Neuron (in vitro differentiated cells): ENCODE measurements around the gene FAM3B.

Experiments
- H2AFZ ChIP-seq: one replicate; pipeline ENCODE4 v1.6.1; 2013; ENCODE audit warnings: low read depth, mild to moderate bottlenecking, inconsistent platforms, low read length, moderate library complexity
- H3K27me3 ChIP-seq: one replicate; pipeline ENCODE4 v1.6.1; 2013; ENCODE audit warnings: low read length; ENCODE audit not compliant: insufficient read depth
- H3K36me3 ChIP-seq: one replicate; pipeline ENCODE4 v1.6.1; 2013; ENCODE audit warnings: low read length; ENCODE audit not compliant: insufficient read depth
- H3K4me1 ChIP-seq: one replicate; pipeline ENCODE4 v1.6.1; 2013; ENCODE audit warnings: low read length; ENCODE audit not compliant: insufficient read depth
- H3K4me3 ChIP-seq: 2 replicates; pipeline ENCODE4 v1.5.1; 2013; ENCODE audit warnings: mild to moderate bottlenecking, low read length, moderate library complexity
- H3K9me3 ChIP-seq: one replicate; pipeline ENCODE4 v1.6.1; 2013; ENCODE audit warnings: low read length

The FAM3B gene

DNA sequence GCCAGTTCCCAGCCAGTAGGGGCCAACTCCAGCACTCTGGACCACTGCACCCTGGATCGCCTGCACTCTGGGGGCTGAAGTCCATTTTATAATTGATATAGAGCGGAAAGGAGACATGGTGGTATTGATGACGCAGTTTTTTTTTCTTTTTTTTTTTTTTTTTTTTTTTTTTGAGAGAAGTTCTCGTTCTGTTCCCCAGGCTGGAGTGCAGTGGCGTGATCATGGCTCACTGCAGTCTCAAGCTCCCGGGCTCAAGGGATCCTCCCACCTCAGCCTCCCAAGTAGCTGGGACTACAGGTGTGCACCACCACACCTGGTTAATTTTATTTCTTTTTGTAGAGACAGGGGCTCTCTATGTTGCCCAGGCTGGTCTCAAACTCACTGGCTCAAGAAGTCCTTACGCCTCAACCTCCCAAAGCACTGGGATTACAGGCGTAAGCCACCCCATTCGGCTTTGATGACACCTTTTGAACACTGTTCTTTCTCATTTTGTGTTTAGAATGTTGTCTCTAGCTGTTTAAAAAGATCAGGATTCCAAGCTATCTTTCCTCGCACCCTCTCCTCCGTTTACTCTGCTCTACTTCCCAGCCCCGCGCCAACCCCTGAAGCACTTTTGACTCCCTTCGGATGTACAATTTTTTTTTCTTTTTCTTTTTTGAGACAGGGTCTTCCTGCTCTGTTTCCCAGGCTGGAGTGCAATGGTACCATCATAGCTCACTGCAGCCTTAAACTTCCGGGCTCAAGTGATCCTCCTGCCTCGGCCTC lies 46.2 kb downstream of the FAM3B start:
- H3K27me3 ChIP-seq: peaks cover under 1% of the 10 kb centered on the region
- H3K36me3 ChIP-seq: no peaks in the 10 kb centered on the region
- H3K4me3 ChIP-seq: no peak overlapping the region
- no peak overlapping the region for H2AFZ ChIP-seq
- no peaks in the 10 kb centered on the region for H3K9me3 ChIP-seq
- no peaks in the 10 kb centered on the region for H3K4me1 ChIP-seq

DNA sequence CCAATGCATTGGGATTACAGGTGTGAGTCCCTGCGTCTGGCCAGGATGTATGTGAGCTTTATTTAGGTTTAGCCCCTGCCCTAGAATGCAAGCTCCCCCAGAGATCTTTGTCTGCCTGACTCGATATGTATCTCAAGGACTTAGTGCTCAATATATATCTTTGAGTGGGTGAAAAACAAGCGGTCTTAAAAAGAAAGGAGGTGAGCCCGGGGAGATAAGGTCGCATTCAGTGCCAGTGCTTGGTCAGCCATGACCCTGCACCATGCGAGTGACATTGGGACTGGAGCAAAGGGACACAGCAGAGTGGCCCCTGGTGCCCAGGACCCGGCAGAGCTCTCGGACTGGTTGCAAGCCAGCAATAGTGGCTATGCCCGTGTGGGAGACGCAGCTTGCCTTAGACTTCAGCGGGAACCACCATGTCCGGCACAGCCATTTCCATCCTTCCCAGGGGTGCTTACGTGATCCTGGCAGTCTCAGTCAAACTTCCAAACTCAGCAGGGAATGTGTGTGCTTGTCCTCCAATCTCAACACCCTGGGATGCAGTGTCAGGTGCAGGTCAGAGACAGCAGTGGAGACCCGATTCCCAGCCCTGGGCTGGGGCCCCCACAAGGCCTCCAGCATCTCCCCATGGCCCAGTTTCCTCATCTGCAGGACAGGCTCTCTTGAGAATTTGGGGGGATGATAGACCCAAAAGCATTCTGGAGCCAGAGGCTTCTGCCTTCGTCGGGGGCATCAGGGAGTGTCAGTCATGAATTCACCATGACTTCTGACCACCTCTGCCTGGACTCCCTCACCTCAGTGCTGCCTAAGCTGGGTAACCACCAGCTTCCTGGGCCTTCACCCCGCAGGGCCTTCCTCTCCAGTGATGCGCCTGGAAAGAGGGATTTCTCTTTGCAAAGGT lies 47.0 kb downstream of the FAM3B start:
- peaks cover 3% of the 10 kb centered on the region for H3K27me3 ChIP-seq
- no peak overlapping the region for H3K4me3 ChIP-seq
- no peaks in the 10 kb centered on the region for H3K36me3 ChIP-seq

DNA sequence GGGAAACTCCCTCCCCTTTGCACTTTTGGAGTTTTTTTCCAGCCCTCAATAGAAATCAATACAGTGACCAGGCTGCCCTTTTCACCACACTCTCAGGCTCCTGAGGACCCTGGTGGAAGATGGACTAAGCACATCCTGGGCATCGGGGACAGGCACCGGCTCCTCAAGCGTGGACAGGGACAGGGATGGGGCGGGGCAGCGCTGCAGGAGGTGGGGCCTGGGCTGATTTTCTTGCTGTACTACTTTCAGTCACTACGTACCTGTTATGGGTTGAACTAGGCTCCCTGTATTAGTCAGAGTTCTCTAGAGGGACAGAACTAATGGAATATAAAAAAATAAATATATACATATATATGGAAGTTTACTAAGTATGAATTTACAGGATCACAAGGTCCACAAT lies 47.7 kb downstream of the FAM3B start:
- Histone ChIP-seq H2AFZ (no peak overlapping the region), H3K27me3 (peaks cover 6% of the 10 kb centered on the region), H3K9me3 (no peaks in the 10 kb centered on the region), H3K36me3 (no peaks in the 10 kb centered on the region), H3K4me1 (no peaks in the 10 kb centered on the region), H3K4me3 (no peak overlapping the region)

More for the DNA sequence above, 47.0 kb downstream of the FAM3B start:
- Histone ChIP-seq H2AFZ (no peak overlapping the region), H3K9me3 (no peaks in the 10 kb centered on the region), H3K4me1 (no peaks in the 10 kb centered on the region)

DNA sequence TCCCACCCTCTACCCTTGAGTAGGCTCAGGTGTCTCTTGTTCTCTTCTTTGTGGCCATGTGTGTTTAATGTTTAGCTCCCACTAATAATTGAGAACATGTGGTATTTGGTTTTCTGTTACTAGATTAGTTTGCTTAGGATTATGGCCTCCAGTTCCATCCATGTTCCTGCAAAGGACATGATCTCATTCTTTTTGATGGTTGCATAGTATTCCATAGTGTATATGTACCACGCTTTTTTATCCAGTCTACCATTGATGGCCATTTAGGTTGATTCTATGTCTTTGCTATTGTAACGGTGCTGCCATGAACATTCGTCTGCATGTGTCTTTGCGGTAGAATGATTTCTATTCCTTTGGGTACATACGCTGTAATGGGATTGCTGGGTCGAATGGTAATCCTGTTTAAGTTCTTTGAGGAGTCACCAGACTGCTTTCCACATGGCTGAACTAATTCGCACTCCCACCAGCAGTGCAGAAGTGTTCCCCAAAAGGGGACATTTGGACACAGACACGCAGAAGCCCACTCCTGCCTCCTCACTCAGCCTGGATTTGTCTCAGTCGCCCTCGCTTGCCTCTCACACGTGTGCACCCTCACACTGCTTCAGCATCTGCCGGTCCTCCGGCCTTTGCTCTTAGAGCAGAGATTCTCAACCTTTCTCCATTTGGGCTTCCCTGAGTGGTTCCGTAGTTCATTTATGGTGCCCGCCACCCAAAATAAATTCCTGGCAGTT lies 48.9 kb downstream of the FAM3B start:
- Histone ChIP-seq H3K36me3 (no peaks in the 10 kb centered on the region), H2AFZ (no peak overlapping the region), H3K9me3 (no peaks in the 10 kb centered on the region), H3K4me3 (no peak overlapping the region), H3K4me1 (no peaks in the 10 kb centered on the region), H3K27me3 (peaks cover 8% of the 10 kb centered on the region)

DNA sequence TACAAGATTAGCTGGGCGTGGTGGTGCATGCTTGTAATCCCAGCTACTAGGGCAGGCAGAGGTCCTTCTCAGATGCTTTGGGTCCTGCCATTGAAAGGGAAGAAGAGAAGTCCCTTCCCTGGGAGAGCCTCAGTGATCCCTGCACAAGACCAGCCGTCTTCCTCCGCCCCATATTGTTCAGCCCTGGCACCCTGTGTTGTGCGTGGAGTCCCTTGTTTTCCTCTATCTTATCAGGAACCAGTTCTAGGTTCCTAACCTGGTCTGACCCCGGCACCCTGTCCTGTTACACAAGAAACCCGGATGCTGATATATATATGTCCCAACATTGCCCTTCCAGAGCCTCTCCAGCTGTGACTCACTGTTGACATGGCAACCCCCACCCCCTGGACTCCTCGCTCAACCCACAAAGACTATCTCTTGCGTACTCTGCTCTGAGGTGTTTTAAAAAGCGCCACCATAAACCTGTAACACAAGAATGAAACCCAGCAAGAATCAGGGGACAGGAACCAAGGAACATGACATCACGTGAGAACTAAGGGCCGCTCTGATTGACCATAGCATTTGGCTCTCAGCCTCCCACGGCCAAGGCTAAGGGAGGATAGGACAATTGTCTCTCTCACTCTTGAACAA lies 50.0 kb downstream of the FAM3B start:
- no peaks in the 10 kb centered on the region for H3K9me3 ChIP-seq
- peaks cover 8% of the 10 kb centered on the region for H3K27me3 ChIP-seq
- no peaks in the 10 kb centered on the region for H3K36me3 ChIP-seq
- H2AFZ ChIP-seq: no peak overlapping the region
- no peaks in the 10 kb centered on the region for H3K4me1 ChIP-seq
- no peak overlapping the region for H3K4me3 ChIP-seq

DNA sequence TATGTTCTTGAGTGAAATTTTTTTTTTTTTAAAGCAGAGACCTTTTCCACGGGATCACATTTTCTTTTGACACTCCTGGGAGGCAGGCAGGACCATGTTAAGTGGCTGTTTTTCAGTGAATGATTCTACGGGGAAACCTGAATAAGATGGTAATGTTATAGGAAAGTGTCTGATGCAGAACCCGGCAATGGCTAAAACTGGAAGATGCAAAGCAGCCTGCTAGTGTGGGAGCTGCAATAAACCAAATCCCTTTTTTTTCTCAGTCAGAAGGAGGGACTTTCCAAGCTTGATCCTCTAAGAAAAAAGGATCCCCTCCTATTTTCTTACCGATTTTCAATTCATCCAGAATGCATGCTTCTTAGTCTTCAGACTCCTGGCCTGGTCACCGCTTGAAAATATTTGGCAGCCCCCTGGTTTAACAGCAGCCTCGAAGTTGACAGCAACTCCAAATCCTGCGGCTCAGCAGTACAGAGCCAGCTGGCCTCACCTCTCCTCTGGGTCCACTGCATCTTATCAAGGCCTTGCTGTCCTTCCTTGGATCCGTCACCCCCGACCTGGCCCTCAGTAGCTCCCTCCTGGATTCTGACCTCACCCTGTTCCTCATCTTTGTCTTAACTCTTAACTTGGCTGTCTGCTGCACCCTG lies 50.8 kb downstream of the FAM3B start:
- no peaks in the 10 kb centered on the region for H3K36me3 ChIP-seq
- no peak overlapping the region for H3K4me3 ChIP-seq
- no peak overlapping the region for H2AFZ ChIP-seq
- no peaks in the 10 kb centered on the region for H3K9me3 ChIP-seq
- no peaks in the 10 kb centered on the region for H3K4me1 ChIP-seq
- peaks cover 8% of the 10 kb centered on the region for H3K27me3 ChIP-seq

DNA sequence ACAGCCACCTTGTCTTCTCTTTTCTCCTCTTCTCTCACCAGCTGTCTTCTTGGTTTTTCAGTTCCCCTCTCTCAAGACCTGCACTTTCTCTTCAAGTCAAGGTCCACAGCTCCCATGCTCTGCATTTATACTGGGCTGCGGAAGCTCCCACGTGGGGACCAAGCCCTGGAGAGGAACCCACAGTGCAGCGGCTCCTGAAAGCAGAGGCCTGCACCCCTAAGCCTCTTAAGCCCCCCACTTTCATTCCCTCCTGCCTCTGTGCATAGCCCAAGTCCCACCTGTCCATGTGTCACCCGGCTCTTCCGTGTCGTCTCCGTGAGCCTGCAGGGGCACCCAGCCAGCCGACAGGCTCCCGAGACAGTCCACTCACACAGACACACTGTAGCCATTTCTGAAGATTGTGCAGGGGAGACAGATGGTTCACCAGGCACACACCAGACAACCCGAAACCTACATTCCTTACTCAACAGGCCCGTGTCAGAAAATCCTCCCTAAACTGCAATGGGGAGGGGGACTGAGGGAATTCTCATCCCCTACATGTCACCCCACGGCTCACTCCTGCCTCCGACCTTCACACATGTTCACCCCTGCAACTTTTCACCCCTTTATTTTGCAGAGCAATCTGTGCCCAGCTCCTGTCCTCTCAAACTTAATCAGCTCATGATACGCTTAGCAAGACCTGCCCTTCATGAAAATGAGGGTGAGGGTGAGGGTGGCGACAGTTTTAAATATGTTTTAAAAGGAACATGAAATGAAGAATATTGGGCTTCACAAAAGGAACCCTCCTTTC lies 51.5 kb downstream of the FAM3B start:
- Histone ChIP-seq H3K9me3 (no peaks in the 10 kb centered on the region), H3K27me3 (peaks cover 8% of the 10 kb centered on the region), H3K36me3 (no peaks in the 10 kb centered on the region), H2AFZ (no peak overlapping the region), H3K4me3 (no peak overlapping the region), H3K4me1 (no peaks in the 10 kb centered on the region)

DNA sequence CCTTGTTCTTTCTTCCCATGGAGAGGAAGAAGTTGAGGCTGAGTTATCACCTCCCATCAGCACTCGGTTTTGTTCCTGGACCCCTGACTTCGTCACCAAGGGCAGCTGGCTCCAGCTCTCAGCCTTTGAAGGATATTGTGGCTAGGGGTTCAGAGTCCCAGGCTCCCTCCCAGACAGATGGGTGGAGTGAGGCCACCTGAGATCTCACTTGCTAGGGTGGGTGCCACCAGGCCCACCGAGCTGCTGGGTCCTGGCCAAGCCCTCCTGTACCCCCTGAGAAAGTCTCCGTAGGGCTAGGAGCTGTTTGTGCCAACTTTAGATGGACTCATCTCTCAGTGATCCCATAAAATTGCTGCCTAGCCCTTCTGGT lies 52.1 kb downstream of the FAM3B start:
- Histone ChIP-seq H3K27me3 (peaks cover 8% of the 10 kb centered on the region), H3K9me3 (no peaks in the 10 kb centered on the region), H2AFZ (no peak overlapping the region), H3K4me3 (no peak overlapping the region), H3K36me3 (no peaks in the 10 kb centered on the region), H3K4me1 (no peaks in the 10 kb centered on the region)

DNA sequence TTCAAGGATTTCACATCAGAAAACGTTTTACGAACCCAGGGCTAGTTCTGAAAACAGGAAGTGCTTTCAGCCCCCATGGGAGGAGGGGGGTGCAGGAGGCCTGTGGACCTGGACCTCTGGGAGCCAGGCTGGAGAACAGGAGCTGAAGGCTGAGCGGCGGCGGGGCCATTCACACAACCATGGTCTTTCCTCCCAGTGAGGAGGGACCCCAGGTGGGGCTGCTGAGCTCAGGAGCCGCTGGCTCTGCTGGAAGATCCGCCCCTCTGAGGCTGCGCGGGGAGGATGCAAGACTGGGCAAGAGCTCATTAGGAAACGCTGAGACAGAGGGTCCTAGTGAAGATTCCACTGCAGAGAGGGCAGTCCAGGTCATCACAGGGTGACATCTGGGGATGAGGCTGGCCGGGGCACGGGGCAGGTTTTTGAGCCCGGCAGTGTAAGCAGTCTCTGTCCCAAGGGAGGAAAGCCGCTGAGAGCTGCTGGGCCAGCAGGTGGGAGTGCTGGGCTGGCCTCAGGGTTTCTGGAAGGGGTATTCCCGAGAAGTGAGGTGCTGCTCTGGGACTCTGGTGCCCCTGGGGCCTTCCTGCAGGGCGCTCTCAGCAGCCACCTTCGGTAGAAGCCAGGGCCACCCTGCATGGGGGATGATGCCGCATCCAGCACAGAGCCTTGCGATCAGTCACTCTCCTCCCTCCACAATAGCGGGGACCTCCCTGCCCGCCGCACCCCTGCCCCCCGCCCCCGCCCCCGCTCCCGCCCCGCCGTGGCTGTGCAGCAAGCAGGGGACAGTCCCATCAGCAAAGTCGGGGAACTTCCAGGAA lies 52.7 kb downstream of the FAM3B start:
- no peak overlapping the region for H3K4me3 ChIP-seq

DNA sequence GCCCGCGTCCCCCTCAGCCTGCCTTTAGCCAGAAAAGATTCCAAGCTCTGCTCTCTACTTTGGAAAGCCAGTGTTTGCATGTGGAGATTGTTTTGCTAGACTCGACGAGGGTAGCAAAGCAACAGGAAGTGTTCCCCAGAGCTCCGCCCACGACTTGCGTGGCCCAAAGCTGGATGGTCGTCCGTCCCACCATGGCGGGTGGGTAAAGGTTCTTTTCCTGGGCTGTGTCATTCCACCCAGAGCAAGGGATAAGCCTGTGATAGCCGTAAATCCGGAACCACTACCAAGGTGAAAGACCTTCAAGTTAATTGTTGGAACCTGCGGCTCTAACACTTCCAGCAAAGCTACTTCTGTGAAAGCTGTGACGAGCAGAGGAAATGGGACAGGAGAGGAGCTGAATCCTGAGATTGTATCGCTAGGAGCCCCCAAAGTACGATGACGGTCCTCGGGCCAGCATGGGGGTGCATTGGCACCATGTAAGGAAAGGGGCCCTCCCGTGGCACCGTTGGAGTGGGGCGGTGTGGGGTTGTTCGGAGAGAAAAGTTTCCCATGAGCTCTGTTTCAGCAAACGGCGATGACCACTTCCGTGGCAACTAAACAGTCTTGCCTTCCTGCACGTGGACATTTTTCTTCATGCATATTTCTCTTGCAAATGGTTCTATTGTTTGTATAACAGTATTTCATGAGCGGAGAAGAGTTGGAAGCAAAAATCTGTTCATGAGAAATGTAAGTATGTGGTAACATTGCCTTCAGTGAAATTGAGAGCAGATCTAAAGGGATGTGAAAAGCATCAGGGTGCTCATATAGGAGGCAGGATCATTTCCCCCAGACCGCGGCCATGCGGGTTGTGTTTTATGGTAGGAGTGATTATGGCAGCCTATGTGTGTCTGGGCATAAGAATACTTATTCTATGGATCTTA lies 53.6 kb downstream of the FAM3B start:
- no peak overlapping the region for H2AFZ ChIP-seq
- no peaks in the 10 kb centered on the region for H3K36me3 ChIP-seq
- H3K27me3 ChIP-seq: peaks cover 8% of the 10 kb centered on the region
- no peak overlapping the region for H3K4me3 ChIP-seq
- no peaks in the 10 kb centered on the region for H3K9me3 ChIP-seq
- H3K4me1 ChIP-seq: no peaks in the 10 kb centered on the region

More for the DNA sequence above, 52.7 kb downstream of the FAM3B start:
- Histone ChIP-seq H3K36me3 (no peaks in the 10 kb centered on the region), H3K4me1 (no peaks in the 10 kb centered on the region), H3K9me3 (no peaks in the 10 kb centered on the region), H2AFZ (no peak overlapping the region), H3K27me3 (peaks cover 8% of the 10 kb centered on the region)
